Measurements from ENCODE around the gene SPAG4.

- TF ChIP-seq CTCF (IDR thresholded peaks at IDR 0.05; ENCODE audit: low read length) (no peak), EZH2 (optimal IDR thresholded peaks at IDR 0.05; ENCODE audit: low read depth, low read length) (no peak)
These were observed 16.5 kb upstream of the SPAG4 start for GRCh38 chr20:35598899-35599775.
